ENCODE data around the gene RABGAP1L. TPM values are rescaled to one million over a fixed set of nuclear protein-coding genes. Genes with fewer than 3 reads are reported as not detected.

The RABGAP1L gene
- total and polyA plus RNA-seq, 2 of the 8 experiments (the other 6 are each of a cell fraction or from before 2014, with no cell fraction given), result 33.3 to 156 TPM

GRCh38 chr1:174337000-174337681 is 177.8 kb downstream of the RABGAP1L start:
- Histone ChIP-seq H4K5ac (ENCODE audit: insufficient read length, low read depth, low read length) (no peak overlapping the region), H3K14ac (ENCODE audit: insufficient read length) (no peak overlapping the region), H3K4me1 (replicated peaks in 1 of 4; ENCODE audit: control insufficient read depth in 3 of 4, insufficient read depth in 4 of 4, low read length in 3 of 4) (no peaks in the 10 kb centered on the region), H3K36me3 (ENCODE audit: control insufficient read depth in 2 of 4, insufficient read depth in 4 of 4, low read length in 3 of 4) (no peaks in the 10 kb centered on the region), H3K9me3 (ENCODE audit: insufficient read depth in 2 of 2, low read depth in 1 of 2, low read length in 1 of 2) (no peaks in the 10 kb centered on the region), H2BK120ac (replicated peaks; ENCODE audit: low read depth, low read length) (no peak overlapping the region), H4K8ac (ENCODE audit: extremely low read depth, insufficient read depth, low read length) (no peak overlapping the region), H2AK5ac (ENCODE audit: low read depth, low read length) (no peak overlapping the region), H3K9ac (replicated peaks in 1 of 4; ENCODE audit: extremely low read depth in 1 of 4, low read depth in 3 of 4, low read length in 3 of 4) (no peak overlapping the region), H3K27ac (ENCODE audit: low read depth, low read length) (no peak overlapping the region), H2BK15ac (ENCODE audit: low read length) (no peak overlapping the region), H3K4ac (replicated peaks; ENCODE audit: insufficient read length, low read depth, low read length) (no peak overlapping the region), H3K56ac (replicated peaks; ENCODE audit: insufficient read length, low read depth, low read length) (no peak overlapping the region), H3K27me3 (replicated peaks in 1 of 4; ENCODE audit: control insufficient read depth in 3 of 4, extremely low read depth in 1 of 4, insufficient read depth in 3 of 4, low read length in 3 of 4) (no peaks in the 10 kb centered on the region), H2BK20ac (ENCODE audit: low read length) (no peak overlapping the region), H2BK12ac (ENCODE audit: low read depth, low read length) (no peak overlapping the region), H4K20me1 (replicated peaks in 1 of 2; ENCODE audit: control insufficient read depth in 1 of 2, insufficient read depth in 2 of 2, low read length in 2 of 2) (no peaks in the 10 kb centered on the region), H3K23ac (ENCODE audit: insufficient read length) (no peak overlapping the region), H2BK5ac (ENCODE audit: low read depth, low read length) (no peak overlapping the region), H3K4me2 (ENCODE audit: insufficient read depth in 1 of 2, low read depth in 2 of 2, low read length in 2 of 2) (no peak overlapping the region), H3K4me3 (ENCODE audit: extremely low read depth in 1 of 4, insufficient read depth in 2 of 4, low read depth in 3 of 4, low read length in 4 of 4) (no peak overlapping the region), H3K79me2 (ENCODE audit: control insufficient read depth in 1 of 2, insufficient read depth in 2 of 2, low read length in 2 of 2) (no peaks in the 10 kb centered on the region), H4K91ac (replicated peaks; ENCODE audit: insufficient read length, low read length) (no peak overlapping the region), H3K79me1 (ENCODE audit: low read depth, low read length) (no peaks in the 10 kb centered on the region), H3K23me2 (ENCODE audit: low read depth, low read length) (no peaks in the 10 kb centered on the region), H2AFZ (ENCODE audit: low read length) (no peak overlapping the region), H3K18ac (ENCODE audit: extremely low read depth, low read length) (no peak overlapping the region)
- FAIRE-seq (no peak), DNase-seq (ENCODE audit: low read depth in 1 of 2, low spot score in 2 of 2) (no peak)
- POLR2A ChIA-PET (ENCODE audit: partially characterized antibody), result no interaction called here
- CTCF ChIA-PET (ENCODE audit: partially characterized antibody), result interaction anchor here (0.8 kb wide), 1 partner anchor 79 kb away, joined by 3 read pairs; no protein-coding TSS in a partner anchor
- 86% methylated on average over 4 of the region's 4 CpGs; no CpG with 5 or more reads in 1 of the 2 experiments for WGBS, 2 experiments (ENCODE audit: extremely low coverage in 1 of 2, insufficient coverage in 1 of 2, insufficient read length in 1 of 2, insufficient replicate concordance in 2 of 2, low coverage in 1 of 2, low lambda C conversion rate in 2 of 2, missing lambda C conversion rate in 1 of 2)
- no peak for TF ChIP-seq SAP30 (IDR thresholded peaks at IDR 0.05; ENCODE audit: insufficient read depth, insufficient replicate concordance, low read length)
- no peak for TF ChIP-seq GABPA (IDR thresholded peaks at IDR 0.05; ENCODE audit: borderline replicate concordance, insufficient read depth, low read length)
- TF ChIP-seq, protein P1, sequence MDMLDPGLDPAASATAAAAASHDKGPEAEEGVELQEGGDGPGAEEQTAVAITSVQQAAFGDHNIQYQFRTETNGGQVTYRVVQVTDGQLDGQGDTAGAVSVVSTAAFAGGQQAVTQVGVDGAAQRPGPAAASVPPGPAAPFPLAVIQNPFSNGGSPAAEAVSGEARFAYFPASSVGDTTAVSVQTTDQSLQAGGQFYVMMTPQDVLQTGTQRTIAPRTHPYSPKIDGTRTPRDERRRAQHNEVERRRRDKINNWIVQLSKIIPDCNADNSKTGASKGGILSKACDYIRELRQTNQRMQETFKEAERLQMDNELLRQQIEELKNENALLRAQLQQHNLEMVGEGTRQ (IDR thresholded peaks at IDR 0.05; ENCODE audit: low read length), result no peak
- TF ChIP-seq GTF2F1 (IDR thresholded peaks at IDR 0.05; ENCODE audit: borderline replicate concordance, low read depth, low read length), result no peak
- no peak for TF ChIP-seq SIRT6 (IDR thresholded peaks at IDR 0.05; ENCODE audit: low read length)
- TF ChIP-seq, protein P2, sequence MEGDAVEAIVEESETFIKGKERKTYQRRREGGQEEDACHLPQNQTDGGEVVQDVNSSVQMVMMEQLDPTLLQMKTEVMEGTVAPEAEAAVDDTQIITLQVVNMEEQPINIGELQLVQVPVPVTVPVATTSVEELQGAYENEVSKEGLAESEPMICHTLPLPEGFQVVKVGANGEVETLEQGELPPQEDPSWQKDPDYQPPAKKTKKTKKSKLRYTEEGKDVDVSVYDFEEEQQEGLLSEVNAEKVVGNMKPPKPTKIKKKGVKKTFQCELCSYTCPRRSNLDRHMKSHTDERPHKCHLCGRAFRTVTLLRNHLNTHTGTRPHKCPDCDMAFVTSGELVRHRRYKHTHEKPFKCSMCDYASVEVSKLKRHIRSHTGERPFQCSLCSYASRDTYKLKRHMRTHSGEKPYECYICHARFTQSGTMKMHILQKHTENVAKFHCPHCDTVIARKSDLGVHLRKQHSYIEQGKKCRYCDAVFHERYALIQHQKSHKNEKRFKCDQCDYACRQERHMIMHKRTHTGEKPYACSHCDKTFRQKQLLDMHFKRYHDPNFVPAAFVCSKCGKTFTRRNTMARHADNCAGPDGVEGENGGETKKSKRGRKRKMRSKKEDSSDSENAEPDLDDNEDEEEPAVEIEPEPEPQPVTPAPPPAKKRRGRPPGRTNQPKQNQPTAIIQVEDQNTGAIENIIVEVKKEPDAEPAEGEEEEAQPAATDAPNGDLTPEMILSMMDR (IDR thresholded peaks at IDR 0.05; ENCODE audit: control extremely low read depth in 1 of 3, insufficient read depth in 1 of 3, low read depth in 1 of 3, low read length in 3 of 3), result no peak
- no peak for TF ChIP-seq KDM5A (IDR thresholded peaks at IDR 0.05; ENCODE audit: low read length)
- TF ChIP-seq CTBP2 (IDR thresholded peaks at IDR 0.05; ENCODE audit: borderline replicate concordance, insufficient read depth, insufficient read length, low read length), result no peak
- no peak for TF ChIP-seq CHD1 (IDR thresholded peaks at IDR 0.05; ENCODE audit: low read depth, low read length)

Measured in H1 (cell line).